Lung microvascular endothelial cell (primary cell): ENCODE data around the gene CELF1. TPM values are rescaled to one million over a fixed set of nuclear protein-coding genes. Genes with fewer than 3 reads are reported as not detected.
A peak's percentile ranks its signal among the peaks of the same experiment; 100 is the strongest.

ENCODE experiments used
- DNase-seq, 2 donors: peaks; one replicate each; pipeline versions ENCODE4 v3.0.0 to v3.0.0-alpha.2; 2010; ENCODE audit warnings: low read depth in 2 of 2
- total RNA-seq: library from RNA; depleted of rRNA; stranded (reverse); fragments of >200 nt; gene quantifications from 2 replicates; pipeline ENCODE4 v1.2.1, GENCODE V29; 2014

Gene CELF1
- total RNA-seq, 1 donor from 2014 or later, result 75.0 TPM

- no peak for DNase-seq
Measured at GRCh38 chr11:47448566-47449427, 104.1 kb downstream of the CELF1 start, which contains the start of gene RAPSN. Gene RAPSN (minus strand): TSS chr11:47449136. CDS start chr11:47448964, 172 bp downstream.

- no peak for DNase-seq
Measured at GRCh38 chr11:47447906-47448305, 105.0 kb downstream of the CELF1 start.

GRCh38 chr11:47446833-47447232 is 106.1 kb downstream of the CELF1 start:
- DNase-seq, result no peak

- DNase-seq, result no peak
Measured at GRCh38 chr11:47445840-47446239, 107.1 kb downstream of the CELF1 start.

GRCh38 chr11:47443817-47444216 is 109.1 kb downstream of the CELF1 start:
- no peak for DNase-seq

GRCh38 chr11:47443028-47443700 is 109.8 kb downstream of the CELF1 start:
- DNase-seq, result no peak

GRCh38 chr11:47442514-47442913 is 110.4 kb downstream of the CELF1 start:
- DNase-seq, result no peak

- no peak for DNase-seq
Measured at GRCh38 chr11:47441421-47441820, 111.5 kb downstream of the CELF1 start.

GRCh38 chr11:47440054-47440476 is 112.9 kb downstream of the CELF1 start:
- no peak for DNase-seq

GRCh38 chr11:47438721-47439120 is 114.2 kb downstream of the CELF1 start:
- DNase-seq, result no peak

- DNase-seq, result no peak
Measured at GRCh38 chr11:47437746-47438418, 115.0 kb downstream of the CELF1 start.

GRCh38 chr11:47437218-47437745 is 115.7 kb downstream of the CELF1 start:
- no peak for DNase-seq

GRCh38 chr11:47436726-47437125 is 116.2 kb downstream of the CELF1 start:
- no peak for DNase-seq

- DNase-seq, result no peak
Measured at GRCh38 chr11:47435687-47436086, 117.2 kb downstream of the CELF1 start.

GRCh38 chr11:47434011-47434786 is 118.7 kb downstream of the CELF1 start:
- peak in 1 of 2 donors; percentile 63 for DNase-seq

- DNase-seq, result no peak
Measured at GRCh38 chr11:47433157-47433556, 119.8 kb downstream of the CELF1 start.

- no peak for DNase-seq
Measured at GRCh38 chr11:47431356-47432083, 121.4 kb downstream of the CELF1 start.

- DNase-seq, result no peak
Measured at GRCh38 chr11:47430524-47430923, 122.4 kb downstream of the CELF1 start.

- peak; percentile 97 for DNase-seq
Measured at GRCh38 chr11:47426062-47426956, 126.6 kb downstream of the CELF1 start, which contains the start of gene PSMC3. Gene PSMC3 (minus strand): TSS chr11:47426439. CDS start chr11:47426279, 160 bp downstream.
